Jurkat, Clone E6-1 (cell line): ENCODE measurements around the gene SUSD4.

Experiments
- DNase-seq: peaks from one replicate; pipeline ENCODE4 v3.0.0-alpha.2; 2011; ENCODE audit warnings: low read depth, low spot score
- H3K4me3 ChIP-seq: 2 replicates; pipeline ENCODE4 v1.5.1; 2011; ENCODE audit warnings: mild to moderate bottlenecking, low read length, control low read depth, moderate library complexity

The SUSD4 gene

DNA sequence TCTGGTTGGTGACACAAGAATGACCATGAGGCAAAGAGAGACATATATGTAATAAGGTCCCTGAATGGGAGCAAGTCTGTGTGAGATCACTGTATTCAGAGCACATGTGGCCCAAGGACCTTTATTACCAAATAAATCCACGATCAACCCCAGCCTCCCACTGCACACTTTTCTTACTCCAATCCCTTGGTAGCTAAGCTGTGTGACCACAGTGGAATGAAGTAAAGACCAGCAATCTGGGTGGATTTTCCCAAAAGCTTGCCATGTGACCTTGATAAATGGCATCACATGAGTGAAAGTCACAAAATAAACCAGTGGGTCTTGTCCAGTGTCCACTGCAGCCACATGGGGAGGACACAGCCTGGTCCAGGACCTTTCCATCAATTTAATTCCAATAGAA is 184.2 kb downstream of the SUSD4 start:
- no peak overlapping the region for H3K4me3 ChIP-seq
- no peak for DNase-seq

DNA sequence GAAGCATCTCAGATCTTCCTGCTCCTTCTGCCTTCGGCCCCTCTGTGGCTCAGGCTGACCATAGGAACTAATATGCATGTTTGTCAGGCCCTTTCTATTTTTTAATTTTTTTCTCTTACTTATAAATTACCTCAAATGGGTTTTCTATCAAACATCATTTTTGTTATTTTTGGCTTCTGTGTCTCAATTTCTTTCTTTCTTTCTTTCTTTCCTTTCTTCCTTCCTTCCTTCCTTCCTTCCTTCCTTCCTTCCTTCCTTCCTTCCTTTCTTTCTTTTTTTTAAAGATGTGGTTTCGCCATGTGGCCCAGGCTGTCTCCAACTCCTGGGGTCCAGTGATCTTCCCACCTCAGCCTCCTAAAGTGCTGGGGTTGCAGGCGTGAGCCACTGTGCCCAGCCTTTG is 184.7 kb downstream of the SUSD4 start:
- no peak overlapping the region for H3K4me3 ChIP-seq
- DNase-seq, result no peak

DNA sequence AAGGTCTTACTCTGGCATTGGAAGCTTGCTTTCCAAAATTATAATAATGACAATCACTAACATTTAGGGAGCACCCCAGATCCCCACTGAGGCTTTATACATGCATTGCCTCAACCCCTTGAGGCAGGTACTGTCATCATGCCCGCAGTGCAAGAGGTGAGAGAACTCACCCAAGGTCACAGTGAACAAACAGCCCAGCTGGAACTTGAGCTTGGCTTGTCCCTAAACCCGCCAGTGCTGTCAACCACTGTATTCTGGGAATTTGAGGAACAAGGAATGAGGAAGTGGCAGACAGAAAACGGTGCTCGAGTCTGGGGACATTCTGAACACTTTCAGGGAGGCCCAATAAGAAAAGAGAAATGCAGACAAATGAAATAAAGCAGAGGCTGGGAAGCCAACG is 186.3 kb downstream of the SUSD4 start:
- no peak for DNase-seq
- no peak overlapping the region for H3K4me3 ChIP-seq

DNA sequence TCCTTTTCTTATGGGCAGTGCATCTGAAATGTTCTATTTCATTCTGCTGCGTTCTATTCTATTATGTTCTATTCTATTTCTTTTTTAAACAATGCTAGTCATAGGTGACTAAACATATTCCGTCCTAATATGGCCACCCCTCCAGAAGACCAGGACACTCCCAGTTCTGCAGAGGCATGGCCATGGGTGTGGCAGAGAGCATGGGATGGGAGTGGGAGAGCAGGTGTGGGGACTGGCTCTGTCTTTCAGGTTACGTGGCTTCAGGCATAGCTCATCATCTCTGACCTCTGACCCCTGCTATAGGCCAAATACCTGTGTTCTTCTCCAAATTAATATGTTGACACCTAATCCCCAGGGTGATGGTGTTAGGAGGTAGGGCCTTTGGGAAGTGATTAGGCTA is 187.5 kb downstream of the SUSD4 start:
- no peak overlapping the region for H3K4me3 ChIP-seq
- DNase-seq, result no peak

DNA sequence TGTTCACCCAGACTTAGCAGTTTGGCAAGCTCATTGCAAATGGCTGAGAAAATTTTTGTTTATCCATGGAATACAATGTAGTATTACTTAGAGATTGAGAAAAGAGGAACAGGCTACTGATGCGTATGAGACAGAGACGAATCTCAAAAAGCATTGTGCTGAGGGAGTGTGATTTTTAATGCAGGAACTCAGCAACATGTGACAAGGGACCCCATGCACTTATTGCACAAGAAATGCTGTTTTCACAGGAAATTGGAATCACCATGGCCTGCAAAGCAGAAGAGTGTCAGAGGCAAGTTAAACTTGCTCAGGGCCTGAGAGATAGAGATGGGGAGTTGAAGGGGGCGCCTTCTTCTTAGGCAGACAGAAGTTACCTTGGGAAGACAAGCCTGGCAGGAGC is 188.3 kb downstream of the SUSD4 start:
- DNase-seq, result no peak
- H3K4me3 ChIP-seq, result no peak overlapping the region

DNA sequence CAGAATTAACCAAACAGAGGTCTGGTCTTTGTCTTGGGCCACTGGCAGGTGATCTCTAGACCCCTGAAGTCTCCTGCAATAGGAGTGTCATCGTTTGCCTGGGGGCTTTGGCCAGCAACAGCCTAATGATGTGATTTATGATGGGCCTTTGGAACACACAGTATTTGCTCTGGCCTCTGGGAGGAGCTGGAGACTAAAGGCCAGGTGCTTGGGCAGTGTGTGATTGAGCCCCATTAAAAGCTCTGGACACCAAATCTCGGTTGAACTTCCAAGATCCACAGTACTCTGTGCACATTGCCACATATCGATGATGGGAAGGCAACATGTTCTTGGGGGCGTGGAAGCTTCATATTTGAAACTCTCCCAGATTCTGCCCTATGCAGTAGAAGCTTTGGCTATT is 188.9 kb downstream of the SUSD4 start:
- DNase-seq, result no peak
- no peak overlapping the region for H3K4me3 ChIP-seq
